HepG2 (cell line): ENCODE data around the gene PLIN1. TPM values are rescaled to one million over a fixed set of nuclear protein-coding genes. Genes with fewer than 3 reads are reported as not detected.

ENCODE experiments used
- CENPBD1 ChIP-seq: sonication (generic); formaldehyde crosslinking; IDR thresholded peaks from 2 replicates; pipeline ENCODE4 v1.8.0; 2022; ENCODE audit warnings: missing genetic modification reagents, low read depth, mild to moderate bottlenecking, borderline replicate concordance
- CSRNP2 ChIP-seq: sonication (generic); formaldehyde crosslinking; conservative IDR thresholded peaks from 2 replicates; pipeline ENCODE4 v1.8.0; 2022; ENCODE audit warnings: low read depth, missing genetic modification reagents
- DNMT3B ChIP-seq: conservative IDR thresholded peaks from 2 replicates; pipeline ENCODE4 v1.6.1; 2016; ENCODE audit warnings: missing biosample characterization, control low read depth
- ELF1 ChIP-seq: sonication (generic); formaldehyde crosslinking; IDR thresholded peaks from 2 replicates; pipeline ENCODE4 v1.4.0; 2020; ENCODE audit warnings: missing genetic modification reagents
- FUBP1 ChIP-seq: sonication (generic); formaldehyde crosslinking; IDR thresholded peaks from 2 replicates; pipeline ENCODE4 v1.5.1; 2020; ENCODE audit warnings: missing genetic modification reagents, mild to moderate bottlenecking, borderline replicate concordance
- KAT7 ChIP-seq: IDR thresholded peaks from 2 replicates; pipeline ENCODE4 v1.6.1; 2018; ENCODE audit warnings: borderline replicate concordance, missing compliant biosample characterization
- KDM5A ChIP-seq: fragments of 200-600 bp; sonication (generic); IDR thresholded peaks from 2 replicates; pipeline ENCODE4 v1.7.0; 2018; ENCODE audit warnings: antibody characterized with exemption, mild to moderate bottlenecking, low read length, borderline replicate concordance
- MTF2 ChIP-seq: sonication (generic); formaldehyde crosslinking; IDR thresholded peaks from 2 replicates; pipeline ENCODE4 v1.5.0; 2020; ENCODE audit warnings: missing genetic modification reagents, borderline replicate concordance
- RBM39 ChIP-seq: fragments of 200-400 bp; formaldehyde crosslinking; IDR thresholded peaks from one replicate; pipeline ENCODE4 v1.6.1; 2018; ENCODE audit warnings: antibody characterized with exemption, mild to moderate bottlenecking, low read depth, low read length; ENCODE audit not compliant: poor library complexity, severe bottlenecking
- RFX1 ChIP-seq: fragments of 450-650 bp; IDR thresholded peaks from 2 replicates; pipeline ENCODE4 v1.6.1; 2017
- SKIL ChIP-seq: sonication (generic); formaldehyde crosslinking; IDR thresholded peaks from 2 replicates; pipeline ENCODE4 v1.8.0; 2022; ENCODE audit warnings: missing genetic modification reagents, mild to moderate bottlenecking, moderate library complexity, borderline replicate concordance
- ZC3H4 ChIP-seq: sonication (generic); formaldehyde crosslinking; IDR thresholded peaks from 2 replicates; pipeline ENCODE4 v1.4.0; 2020; ENCODE audit warnings: missing genetic modification reagents, borderline replicate concordance
- ZFAT ChIP-seq: sonication (generic); formaldehyde crosslinking; conservative IDR thresholded peaks from 2 replicates; pipeline ENCODE4 v1.8.1; 2023; ENCODE audit warnings: missing genetic modification reagents, inconsistent platforms
- ZNF580 ChIP-seq: IDR thresholded peaks from 2 replicates; pipeline ENCODE4 v1.6.1; 2016; ENCODE audit warnings: low read depth, borderline replicate concordance
- ZNF737 ChIP-seq: sonication (generic); formaldehyde crosslinking; IDR thresholded peaks from 2 replicates; pipeline ENCODE4 v1.5.0; 2020; ENCODE audit warnings: missing genetic modification reagents, mild to moderate bottlenecking, borderline replicate concordance
- polyA plus RNA-seq, 8 experiments: library from polyadenylated mRNA; depleted of rRNA in 3 of 8; stranded (reverse) in 7 of 8; unstranded in 1 of 8; fragments of >200 nt; fragmentation: Illumina TruSeq in 4 of 8; extraction: Trizol in 4 of 8; gene quantifications; 2 replicates each; pipeline versions ENCODE4 v1.2.1 to v1.2.3, GENCODE V29; 2011 to 2016; ENCODE audit warnings: low read depth in 4 of 8, missing spikeins in 1 of 8, mixed read lengths in 1 of 8; ENCODE audit not compliant: insufficient read depth in 1 of 8
- total RNA-seq, 5 experiments: library from RNA; depleted of rRNA; stranded (reverse); fragments of >200 nt; fragmentation: Illumina TruSeq; extraction: Trizol; gene quantifications; 2 replicates each; pipeline ENCODE4 v1.2.3, GENCODE V29; 2016; ENCODE audit warnings: low read depth in 1 of 5

PLIN1 gene
- total and polyA plus RNA-seq, 2 of the 13 experiments (the other 11 are each of a cell fraction or from before 2014, with no cell fraction given): 0.74 to 1.2 TPM

- TF ChIP-seq SKIL (CRISPR knock-in tag): no peak
- no peak for TF ChIP-seq ZFAT (CRISPR knock-in tag)
- TF ChIP-seq MTF2 (CRISPR knock-in tag): no peak
- peak; percentile 67; the same call in 1 of the 2 replicates for TF ChIP-seq ELF1 (CRISPR knock-in tag)
- peak; percentile 61; the same call in 1 of the 2 replicates for TF ChIP-seq ZNF737 (CRISPR knock-in tag)
- peak; percentile 60; the same call in 1 of the 2 replicates for TF ChIP-seq KDM5A
- TF ChIP-seq RFX1: peak; percentile 84
- no peak for TF ChIP-seq FUBP1 (CRISPR knock-in tag)
- TF ChIP-seq ZC3H4 (CRISPR knock-in tag): no peak
- 0 out of 2 replicates have a peak, but pooled peaks have one; percentile 69 for TF ChIP-seq DNMT3B (CRISPR knock-in tag)
- no peak for TF ChIP-seq CSRNP2 (CRISPR knock-in tag)
- peak; percentile 46 for TF ChIP-seq RBM39
- no peak for TF ChIP-seq KAT7
- TF ChIP-seq CENPBD1 (CRISPR knock-in tag): no peak
- TF ChIP-seq ZNF580 (CRISPR knock-in tag): 0 out of 2 replicates have a peak, but pooled peaks have one; percentile 33
Measured at GRCh38 chr15:89690276-89691218, 11.4 kb upstream of the PLIN1 start, which contains the start of the genes PEX11A and WDR93 (continued).
